SK-N-MC (cell line): ENCODE results near the gene NLN.

Experiments
- EZH2 ChIP-seq: fragments of 200-600 bp; sonication (generic); IDR thresholded peaks from one replicate; pipeline ENCODE4 v1.6.1; 2017; ENCODE audit warnings: antibody characterized with exemption
- FOXP2 ChIP-seq: optimal IDR thresholded peaks from 2 replicates; pipeline ENCODE3; 2011; ENCODE audit warnings: mild to moderate bottlenecking, moderate library complexity; ENCODE audit not compliant: insufficient read depth; ENCODE audit errors: extremely low read length, control extremely low read depth
- POLR2AphosphoS5 ChIP-seq: IDR thresholded peaks from 2 replicates; pipeline ENCODE4 v1.6.1; 2012; ENCODE audit warnings: mild to moderate bottlenecking, low read depth, low read length, borderline replicate concordance

GRCh38 chr5:65805089-65805488 lies 83.1 kb downstream of the NLN start:
- TF ChIP-seq POLR2AphosphoS5 (no peak), EZH2 (no peak), FOXP2 (no peak)
